GM23338 (cell line): ENCODE data around the gene SLC9A9. TPM values are rescaled to one million over a fixed set of nuclear protein-coding genes. Genes with fewer than 3 reads are reported as not detected.

Experiments used
- ATAC-seq: fragments of 200-7000 bp; cut with Tn5 transposase; 3 replicates; pipeline ENCODE4 v1.9.1; 2020
- DNase-seq: peaks from one replicate; pipeline ENCODE4 v3.0.0-alpha.2; 2015; ENCODE audit warnings: low spot score
- H2AFZ ChIP-seq: fragments of 200-600 bp; sonication (generic); 2 replicates; pipeline ENCODE4 v1.8.0; 2016; ENCODE audit warnings: antibody characterized with exemption, mild to moderate bottlenecking, moderate library complexity
- H3F3A ChIP-seq: fragments of 200-600 bp; sonication (generic); replicated peaks from 2 replicates; pipeline ENCODE4 v1.8.0; 2017; ENCODE audit warnings: antibody characterized with exemption, mixed run types, low read depth
- H3K27ac ChIP-seq: fragments of 200-600 bp; sonication (generic); 2 replicates; pipeline ENCODE4 v1.6.1; 2016; ENCODE audit warnings: low read depth
- H3K27me3 ChIP-seq: fragments of 200-600 bp; sonication (generic); 2 replicates; pipeline ENCODE4 v1.8.0; 2016; ENCODE audit warnings: mild to moderate bottlenecking, mixed run types, moderate library complexity; ENCODE audit not compliant: insufficient read depth
- H3K36me3 ChIP-seq: fragments of 200-600 bp; sonication (generic); 2 replicates; pipeline ENCODE4 v1.8.0; 2016; ENCODE audit warnings: mild to moderate bottlenecking; ENCODE audit not compliant: insufficient read depth
- H3K4me1 ChIP-seq: fragments of 200-600 bp; sonication (generic); 2 replicates; pipeline ENCODE4 v1.8.0; 2016; ENCODE audit warnings: mild to moderate bottlenecking, moderate library complexity; ENCODE audit not compliant: insufficient read depth
- H3K4me2 ChIP-seq: fragments of 200-600 bp; sonication (generic); 2 replicates; pipeline ENCODE4 v1.7.1; 2017; ENCODE audit warnings: mixed run types
- H3K4me3 ChIP-seq: fragments of 200-600 bp; sonication (generic); 2 replicates; pipeline ENCODE4 v1.6.1; 2016; ENCODE audit warnings: mixed run types
- H3K79me2 ChIP-seq: fragments of 200-600 bp; sonication (generic); replicated peaks from 2 replicates; pipeline ENCODE4 v1.8.0; 2017; ENCODE audit warnings: mild to moderate bottlenecking; ENCODE audit not compliant: insufficient read depth
- H3K9me2 ChIP-seq: fragments of 200-600 bp; sonication (generic); 2 replicates; pipeline ENCODE4 v1.8.0; 2017; ENCODE audit not compliant: insufficient read depth
- H4K20me1 ChIP-seq: fragments of 200-600 bp; sonication (generic); replicated peaks from 2 replicates; pipeline ENCODE4 v1.8.0; 2017; ENCODE audit warnings: mild to moderate bottlenecking; ENCODE audit not compliant: insufficient read depth
- H3K27ac Mint-ChIP-seq: 2 replicates; pipeline ENCODE4 v1.8.0; 2020; ENCODE audit warnings: inconsistent platforms, mild to moderate bottlenecking, moderate library complexity, mixed read lengths
- H3K27me3 Mint-ChIP-seq: 3 replicates; pipeline ENCODE4 v1.8.0; 2022; ENCODE audit warnings: low read depth, mild to moderate bottlenecking, moderate library complexity, mixed read lengths, inconsistent platforms; ENCODE audit not compliant: insufficient read depth, poor library complexity
- H3K36me3 Mint-ChIP-seq: 3 replicates; pipeline ENCODE4 v1.8.0; 2021; ENCODE audit warnings: low read depth, mild to moderate bottlenecking, inconsistent platforms, moderate library complexity, mixed read lengths
- H3K4me1 Mint-ChIP-seq: 3 replicates; pipeline ENCODE4 v1.8.0; 2020; ENCODE audit warnings: mild to moderate bottlenecking, inconsistent platforms, mixed read lengths
- H3K4me3 Mint-ChIP-seq: 3 replicates; pipeline ENCODE4 v1.8.0; 2021; ENCODE audit warnings: moderate library complexity, mild to moderate bottlenecking, inconsistent platforms, mixed read lengths
- H3K9me3 Mint-ChIP-seq: 3 replicates; pipeline ENCODE4 v1.8.0; 2020; ENCODE audit warnings: moderate library complexity, mild to moderate bottlenecking, inconsistent platforms, mixed read lengths
- CREB1 ChIP-seq: fragments of 250-450 bp; sonication (Bioruptor Pico); IDR thresholded peaks from 2 replicates; pipeline ENCODE4 v1.5.0; 2020; ENCODE audit warnings: low read depth, mild to moderate bottlenecking, moderate library complexity
- EZH2 ChIP-seq: fragments of 200-600 bp; sonication (generic); IDR thresholded peaks from one replicate; pipeline ENCODE4 v1.8.0; 2017; ENCODE audit warnings: antibody characterized with exemption, mild to moderate bottlenecking, low read depth; ENCODE audit not compliant: unreplicated experiment
- EZH2phosphoT487 ChIP-seq: fragments of 200-600 bp; sonication (generic); IDR thresholded peaks from one replicate; pipeline ENCODE4 v1.8.1; 2018; ENCODE audit warnings: antibody characterized with exemption; ENCODE audit not compliant: unreplicated experiment
- JUNB ChIP-seq: IDR thresholded peaks from one replicate; pipeline ENCODE4 v1.6.1; 2016; ENCODE audit warnings: antibody characterized with exemption; ENCODE audit not compliant: unreplicated experiment
- NANOG ChIP-seq: IDR thresholded peaks from 2 replicates; pipeline ENCODE4 v1.6.1; 2016; ENCODE audit warnings: antibody characterized with exemption, borderline replicate concordance
- POLR2AphosphoS5 ChIP-seq: IDR thresholded peaks from 2 replicates; pipeline ENCODE4 v1.6.1; 2016; ENCODE audit warnings: antibody characterized with exemption, low read depth
- STAT1 ChIP-seq: IDR thresholded peaks from one replicate; pipeline ENCODE4 v1.6.1; 2016; ENCODE audit warnings: antibody characterized with exemption; ENCODE audit not compliant: unreplicated experiment
- ZNF114 ChIP-seq: fragments of 250-450 bp; sonication (Bioruptor Pico); IDR thresholded peaks from 2 replicates; pipeline ENCODE4 v1.5.0; 2020; ENCODE audit warnings: mild to moderate bottlenecking, moderate library complexity
- polyA plus RNA-seq: library from polyadenylated mRNA; unstranded; fragments of >200 nt; fragmentation: Nextera tagmentation; extraction: Ambion mirVana; gene quantifications from 2 replicates; pipeline ENCODE4 v1.2.1, GENCODE V29; 2016
- total RNA-seq: library from RNA; depleted of rRNA; stranded (reverse); fragments of >200 nt; shearing (Covaris generic); gene quantifications from 2 replicates; pipeline ENCODE4 v1.2.3, GENCODE V29; 2014
- TF ChIP-seq, protein P1 (sequence below), 2 experiments: fragments of 200-600 bp in 1 of 2; sonication (generic) in 1 of 2; conservative IDR thresholded peaks; 2 replicates each; pipeline versions ENCODE4 v1.5.1 to v1.6.1; 2016 to 2017; ENCODE audit warnings: antibody characterized with exemption in 2 of 2, low read depth in 2 of 2, mild to moderate bottlenecking in 2 of 2, moderate library complexity in 1 of 2

SLC9A9 gene
- total and polyA plus RNA-seq, 2 experiments from 2014 or later: 1.3 to 1.6 TPM

DNA sequence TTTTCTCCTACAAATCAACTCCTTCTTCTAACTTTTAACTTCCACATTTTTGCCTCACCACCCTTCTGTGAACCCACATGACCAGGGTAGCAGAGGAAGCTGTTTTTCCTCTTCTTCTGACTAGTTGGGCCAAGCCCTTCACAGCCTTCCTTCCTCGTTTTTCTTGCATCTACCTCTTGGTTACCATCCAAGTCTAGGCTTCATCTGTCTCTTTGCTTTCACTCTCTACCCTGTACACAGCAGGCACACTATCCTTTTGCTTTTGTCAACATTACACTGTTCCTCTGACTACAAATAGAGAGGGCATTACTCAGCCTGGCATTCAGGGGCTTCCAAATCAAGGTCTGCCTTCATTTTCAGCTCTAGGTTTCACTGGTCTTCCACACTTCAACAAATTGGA is 22.0 kb downstream of the SLC9A9 start:
- Histone ChIP-seq H2AFZ (no peak overlapping the region), H3K27ac (no peak overlapping the region), H3K4me2 (no peak overlapping the region), H3K4me3 (no peak overlapping the region), H3K79me2 (no peaks in the 10 kb centered on the region), H3K27me3 (no peaks in the 10 kb centered on the region), H4K20me1 (no peaks in the 10 kb centered on the region), H3F3A (no peaks in the 10 kb centered on the region), H3K9me2 (no peaks in the 10 kb centered on the region), H3K4me1 (no peaks in the 10 kb centered on the region), H3K36me3 (no peaks in the 10 kb centered on the region)
- H3K36me3 Mint-ChIP-seq: no peaks in the 10 kb centered on the region
- TF ChIP-seq CREB1 (CRISPR knock-in tag) (no peak), STAT1 (no peak), EZH2phosphoT487 (no peak), EZH2 (no peak), NANOG (no peak), ZNF114 (CRISPR knock-in tag) (no peak), POLR2AphosphoS5 (no peak)
- TF ChIP-seq, protein P1, sequence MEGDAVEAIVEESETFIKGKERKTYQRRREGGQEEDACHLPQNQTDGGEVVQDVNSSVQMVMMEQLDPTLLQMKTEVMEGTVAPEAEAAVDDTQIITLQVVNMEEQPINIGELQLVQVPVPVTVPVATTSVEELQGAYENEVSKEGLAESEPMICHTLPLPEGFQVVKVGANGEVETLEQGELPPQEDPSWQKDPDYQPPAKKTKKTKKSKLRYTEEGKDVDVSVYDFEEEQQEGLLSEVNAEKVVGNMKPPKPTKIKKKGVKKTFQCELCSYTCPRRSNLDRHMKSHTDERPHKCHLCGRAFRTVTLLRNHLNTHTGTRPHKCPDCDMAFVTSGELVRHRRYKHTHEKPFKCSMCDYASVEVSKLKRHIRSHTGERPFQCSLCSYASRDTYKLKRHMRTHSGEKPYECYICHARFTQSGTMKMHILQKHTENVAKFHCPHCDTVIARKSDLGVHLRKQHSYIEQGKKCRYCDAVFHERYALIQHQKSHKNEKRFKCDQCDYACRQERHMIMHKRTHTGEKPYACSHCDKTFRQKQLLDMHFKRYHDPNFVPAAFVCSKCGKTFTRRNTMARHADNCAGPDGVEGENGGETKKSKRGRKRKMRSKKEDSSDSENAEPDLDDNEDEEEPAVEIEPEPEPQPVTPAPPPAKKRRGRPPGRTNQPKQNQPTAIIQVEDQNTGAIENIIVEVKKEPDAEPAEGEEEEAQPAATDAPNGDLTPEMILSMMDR (conservative IDR thresholded peaks at IDR 0.05; ENCODE audit: low read depth in 2 of 2): no peak
- DNase-seq: no peak
- H3K9me3 Mint-ChIP-seq: no peaks in the 10 kb centered on the region
- H3K4me1 Mint-ChIP-seq: peaks cover 1% of the 10 kb centered on the region; the same call in 2 of the 3 replicates
- peaks cover 3% of the 10 kb centered on the region for H3K27me3 Mint-ChIP-seq
- no peak overlapping the region for H3K27ac Mint-ChIP-seq
- ATAC-seq: no peak
- H3K4me3 Mint-ChIP-seq: no peak overlapping the region

DNA sequence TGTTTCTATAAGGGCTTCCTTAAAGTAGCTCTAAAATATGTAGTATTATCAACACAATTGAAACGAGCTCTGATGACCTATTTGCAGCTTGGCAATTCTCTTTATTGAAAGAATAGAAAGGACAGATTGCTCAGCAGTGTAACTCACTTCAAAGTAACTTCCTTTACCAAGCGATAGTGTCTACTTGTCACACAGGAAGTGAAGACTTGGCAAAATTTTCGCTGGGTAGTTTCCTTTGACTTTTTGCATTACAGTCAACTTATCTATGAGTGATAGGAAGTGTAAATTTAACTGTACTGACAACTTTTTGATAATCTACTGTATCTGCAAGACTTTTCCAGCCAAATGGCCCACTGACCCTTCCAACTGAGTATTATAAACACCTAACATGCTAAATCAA is 22.8 kb downstream of the SLC9A9 start:
- Mint-ChIP-seq H3K9me3 (no peaks in the 10 kb centered on the region), H3K27ac (no peak overlapping the region), H3K27me3 (peaks cover 3% of the 10 kb centered on the region), H3K4me1 (peaks cover 9% of the 10 kb centered on the region), H3K4me3 (no peak overlapping the region), H3K36me3 (no peaks in the 10 kb centered on the region)
- Histone ChIP-seq H3K4me1 (no peaks in the 10 kb centered on the region), H3F3A (no peaks in the 10 kb centered on the region), H2AFZ (no peak overlapping the region), H3K27me3 (no peaks in the 10 kb centered on the region), H3K27ac (no peak overlapping the region), H3K9me2 (no peaks in the 10 kb centered on the region), H3K79me2 (no peaks in the 10 kb centered on the region), H4K20me1 (no peaks in the 10 kb centered on the region), H3K4me2 (no peak overlapping the region), H3K36me3 (no peaks in the 10 kb centered on the region), H3K4me3 (no peak overlapping the region)
- ATAC-seq (no peak), DNase-seq (no peak)
- TF ChIP-seq NANOG (no peak), JUNB (no peak)

DNA sequence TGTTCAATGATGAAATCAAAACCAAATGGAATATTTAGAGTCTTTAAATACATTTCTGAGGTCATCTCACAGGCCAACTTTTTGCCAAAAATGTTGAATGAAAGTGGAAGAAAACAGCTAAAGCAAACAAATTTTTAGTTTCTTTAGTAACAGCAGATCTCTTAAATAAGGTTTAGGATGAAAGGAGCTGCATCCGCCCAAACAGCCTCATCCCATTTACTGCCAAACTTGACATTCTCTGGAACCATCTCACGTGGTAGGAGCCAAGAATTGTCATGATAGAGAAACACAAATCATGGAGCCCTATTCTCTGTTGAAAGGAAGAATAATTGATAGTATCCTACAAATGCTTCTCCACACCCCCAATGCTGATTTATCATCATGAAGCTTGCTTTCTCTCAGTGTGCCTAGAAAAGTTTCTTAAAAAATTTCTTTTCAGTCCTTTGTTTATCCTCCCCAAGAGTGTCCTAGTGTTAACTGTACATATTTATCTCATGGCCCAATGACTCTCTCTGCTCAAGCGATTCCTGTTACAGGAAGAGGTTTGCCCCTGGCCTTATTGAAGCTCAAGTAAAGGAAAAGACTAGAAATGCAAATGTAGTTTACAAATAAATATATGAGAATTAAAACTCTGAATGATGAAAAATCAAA is 23.4 kb downstream of the SLC9A9 start:
- H2AFZ ChIP-seq: no peak overlapping the region
- H4K20me1 ChIP-seq: no peaks in the 10 kb centered on the region
- H3K27ac Mint-ChIP-seq: no peak overlapping the region
- no peaks in the 10 kb centered on the region for H3F3A ChIP-seq
- no peaks in the 10 kb centered on the region for H3K9me2 ChIP-seq
- no peaks in the 10 kb centered on the region for H3K36me3 ChIP-seq
- ATAC-seq: no peak
- no peak overlapping the region for H3K4me2 ChIP-seq
- no peak overlapping the region for H3K4me3 ChIP-seq
- H3K4me1 ChIP-seq: no peaks in the 10 kb centered on the region
- H3K4me3 Mint-ChIP-seq: no peak overlapping the region
- H3K4me1 Mint-ChIP-seq: peaks cover 11% of the 10 kb centered on the region
- no peaks in the 10 kb centered on the region for H3K27me3 ChIP-seq
- peaks cover 3% of the 10 kb centered on the region for H3K27me3 Mint-ChIP-seq
- no peaks in the 10 kb centered on the region for H3K79me2 ChIP-seq
- no peaks in the 10 kb centered on the region for H3K9me3 Mint-ChIP-seq
- no peak for DNase-seq
- no peak for TF ChIP-seq JUNB
- no peaks in the 10 kb centered on the region for H3K36me3 Mint-ChIP-seq
- no peak overlapping the region for H3K27ac ChIP-seq
